ENCODE measurements around the gene ERI3. TPM values are rescaled to one million over a fixed set of nuclear protein-coding genes. Genes with fewer than 3 reads are reported as not detected.

ERI3 gene
- total RNA-seq, 4 donors from 2014 or later: 31.9 to 58.8 (median 48.1) TPM

GRCh38 chr1:44388551-44388950, 33.5 kb upstream of the ERI3 start:
- no peak overlapping the region for H3K4me3 ChIP-seq
- no peaks in the 10 kb centered on the region for H3K9me3 ChIP-seq
- no peak overlapping the region for H3K27ac ChIP-seq
- H3K27me3 ChIP-seq: peaks cover 47% of the 10 kb centered on the region
- no peaks in the 10 kb centered on the region for H3K36me3 ChIP-seq
- 25 to 52% methylated on average over 2 of the region's 2 CpGs for WGBS, 2 donors (ENCODE audit: low coverage in 1 of 2)
- no peak for ATAC-seq
- TF ChIP-seq POLR2A (IDR thresholded peaks at IDR 0.05): no peak
- TF ChIP-seq EP300 (IDR thresholded peaks at IDR 0.05): no peak
- TF ChIP-seq POLR2AphosphoS5 (IDR thresholded peaks at IDR 0.05): no peak
- TF ChIP-seq CTCF (IDR thresholded peaks at IDR 0.05): no peak
- H3K4me1 ChIP-seq: no peaks in the 10 kb centered on the region

- Histone ChIP-seq H3K9me3 (no peaks in the 10 kb centered on the region), H3K36me3 (no peaks in the 10 kb centered on the region), H3K4me1 (no peaks in the 10 kb centered on the region), H3K4me3 (no peak overlapping the region), H3K27ac (no peak overlapping the region), H3K27me3 (no peaks in the 10 kb centered on the region)
- no peak for TF ChIP-seq POLR2AphosphoS5 (IDR thresholded peaks at IDR 0.05)
- TF ChIP-seq CTCF (IDR thresholded peaks at IDR 0.05): no peak
- TF ChIP-seq POLR2A (IDR thresholded peaks at IDR 0.05): no peak
- TF ChIP-seq EP300 (IDR thresholded peaks at IDR 0.05): no peak
- WGBS, 2 donors (ENCODE audit: low coverage in 1 of 2): 57 to 75% methylated on average over 1 of the region's 3 CpGs
- no peak for ATAC-seq
Observed at GRCh38 chr1:44380666-44381177, 25.7 kb upstream of the ERI3 start.

- Histone ChIP-seq H3K4me3 (no peak overlapping the region), H3K36me3 (no peaks in the 10 kb centered on the region), H3K27ac (no peak overlapping the region), H3K4me1 (no peaks in the 10 kb centered on the region), H3K9me3 (no peaks in the 10 kb centered on the region), H3K27me3 (no peaks in the 10 kb centered on the region)
- TF ChIP-seq EP300 (IDR thresholded peaks at IDR 0.05) (no peak), CTCF (IDR thresholded peaks at IDR 0.05) (peak; percentile 37 to 73 (median 60))
- no peak for ATAC-seq
- 68 to 72% methylated on average over 9 of the region's 12 CpGs for WGBS, 2 donors (ENCODE audit: low coverage in 1 of 2)
Observed at GRCh38 chr1:44377925-44378784, 23.1 kb upstream of the ERI3 start.

GRCh38 chr1:44375547-44375946, 20.5 kb upstream of the ERI3 start:
- Histone ChIP-seq H3K4me1 (no peaks in the 10 kb centered on the region), H3K27me3 (no peaks in the 10 kb centered on the region), H3K27ac (no peak overlapping the region), H3K9me3 (no peaks in the 10 kb centered on the region), H3K4me3 (no peak overlapping the region), H3K36me3 (no peaks in the 10 kb centered on the region)
- 85 to 94% methylated on average over 4 to 5 of the region's 6 CpGs for WGBS, 2 donors (ENCODE audit: low coverage in 1 of 2)
- TF ChIP-seq POLR2AphosphoS5 (IDR thresholded peaks at IDR 0.05): no peak
- TF ChIP-seq EP300 (IDR thresholded peaks at IDR 0.05): no peak
- TF ChIP-seq POLR2A (IDR thresholded peaks at IDR 0.05): no peak
- TF ChIP-seq CTCF (IDR thresholded peaks at IDR 0.05): no peak
- ATAC-seq: no peak

GRCh38 chr1:44371206-44371605, 16.1 kb upstream of the ERI3 start:
- TF ChIP-seq POLR2A (IDR thresholded peaks at IDR 0.05) (no peak), CTCF (IDR thresholded peaks at IDR 0.05) (no peak), POLR2AphosphoS5 (IDR thresholded peaks at IDR 0.05) (no peak), EP300 (IDR thresholded peaks at IDR 0.05) (no peak)
- no peak overlapping the region for H3K4me3 ChIP-seq
- H3K27ac ChIP-seq: no peak overlapping the region
- no peak for ATAC-seq
- H3K4me1 ChIP-seq: no peaks in the 10 kb centered on the region
- no peaks in the 10 kb centered on the region for H3K9me3 ChIP-seq
- no peaks in the 10 kb centered on the region for H3K27me3 ChIP-seq
- H3K36me3 ChIP-seq: no peaks in the 10 kb centered on the region

All from gastroesophageal sphincter (tissue), 4 donors.